ENCODE results near the gene TRIO. TPM values are rescaled to one million over a fixed set of nuclear protein-coding genes. Genes with fewer than 3 reads are reported as not detected.
"Not testable (repeated sequence)": the region's sequence is repeated elsewhere in the genome, so short reads cannot be mapped to it uniquely, and the experiment has no call there.

The TRIO gene
- total RNA-seq, 1 donor from 2014 or later: 148 TPM

DNA sequence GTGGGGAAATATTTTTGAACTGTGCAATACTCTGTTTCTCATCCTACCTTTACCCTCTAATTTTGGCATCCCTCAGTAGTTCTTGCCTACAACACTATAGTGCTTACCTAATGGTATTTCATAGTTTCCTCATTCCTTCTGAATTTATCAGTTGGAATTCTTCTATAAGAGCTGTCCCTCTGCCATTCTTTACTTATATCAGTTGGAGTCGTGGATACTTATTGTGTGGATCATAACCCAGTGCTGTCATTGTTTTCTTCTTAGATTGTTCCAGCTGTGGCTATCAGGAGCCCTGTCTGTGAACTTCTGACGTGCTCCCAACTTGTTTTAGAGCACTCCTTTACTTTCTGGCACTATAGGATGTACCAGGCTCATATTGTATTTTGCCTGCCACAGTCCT, 292.3 kb downstream of the TRIO start:
- Histone ChIP-seq H3K4me3 (no peak overlapping the region), H3K27ac (no peak overlapping the region), H3K36me3 (peaks cover 7% of the 10 kb centered on the region), H3K27me3 (no peaks in the 10 kb centered on the region), H3K4me1 (no peaks in the 10 kb centered on the region), H3K9me3 (no peaks in the 10 kb centered on the region)
- intact Hi-C loops (cut with DNase I): no loop called here
- no peak for ATAC-seq
- no peak for TF ChIP-seq CTCF (IDR thresholded peaks at IDR 0.05)
- DNase-seq: no peak

DNA sequence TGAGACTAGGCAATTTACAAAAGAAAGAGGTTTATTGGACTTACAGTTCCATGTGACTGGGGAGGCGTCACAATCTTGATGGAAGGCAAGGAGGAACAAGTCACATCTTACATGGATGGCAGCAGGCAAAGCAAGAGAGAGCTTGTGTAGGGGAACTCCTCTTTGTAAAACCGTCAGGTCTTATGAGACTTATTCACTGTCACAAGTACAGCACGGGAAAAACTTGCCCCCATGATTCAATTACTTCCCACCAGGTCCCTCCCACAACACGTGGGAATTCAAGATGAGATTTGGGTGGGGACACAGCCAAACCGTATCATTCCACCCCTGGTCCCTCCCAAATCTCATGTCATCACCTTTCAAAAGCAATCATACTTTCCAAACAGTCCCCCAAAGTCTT, 293.0 kb downstream of the TRIO start:
- H3K27ac ChIP-seq; DNase-seq; intact Hi-C loops (cut with DNase I); H3K9me3 ChIP-seq; H3K4me1 ChIP-seq; H3K36me3 ChIP-seq; H3K4me3 ChIP-seq; ATAC-seq; H3K27me3 ChIP-seq: not testable (repeated sequence)

DNA sequence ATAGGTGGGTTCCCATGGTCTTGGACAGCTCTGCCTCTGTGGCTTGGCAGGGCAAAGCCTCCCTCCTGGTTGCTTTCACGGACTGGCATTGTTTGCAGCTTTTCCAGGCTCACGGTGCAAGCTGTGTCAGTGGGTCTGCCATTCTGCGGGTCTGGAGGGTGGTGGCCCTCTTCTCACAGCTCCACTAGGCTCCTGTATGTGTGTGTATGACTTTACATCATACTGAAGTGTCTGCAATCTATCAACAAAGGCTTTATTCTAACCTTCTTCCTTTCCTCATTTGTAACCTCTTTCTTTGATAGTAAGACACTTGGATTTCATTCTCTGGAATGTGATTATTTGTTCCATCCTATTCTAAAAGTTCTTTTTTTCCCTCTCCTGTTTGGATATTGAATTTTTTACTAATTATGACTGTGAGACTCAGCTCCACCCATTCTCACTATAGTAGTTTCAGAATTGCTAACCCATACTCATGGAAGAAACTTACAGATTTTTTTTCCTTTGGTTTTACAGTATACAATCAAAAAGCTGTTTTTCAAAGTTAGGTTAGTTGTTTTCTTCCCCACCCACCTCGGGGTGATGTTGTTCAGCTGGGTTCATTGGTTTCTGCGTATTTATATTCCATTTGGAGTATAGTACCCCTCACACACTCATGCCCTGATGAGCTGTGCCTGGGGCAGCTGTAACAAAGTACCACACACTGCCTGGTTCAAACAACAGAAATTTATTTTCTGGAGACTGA, 293.8 kb downstream of the TRIO start:
- no peaks in the 10 kb centered on the region for H3K9me3 ChIP-seq
- DNase-seq (no peak), ATAC-seq (no peak)
- no peak for TF ChIP-seq CTCF (IDR thresholded peaks at IDR 0.05)
- H3K36me3 ChIP-seq: peaks cover 2% of the 10 kb centered on the region
- intact Hi-C loops (cut with DNase I): no loop called here
- no peak overlapping the region for H3K4me3 ChIP-seq
- H3K4me1 ChIP-seq: no peaks in the 10 kb centered on the region
- H3K27ac ChIP-seq: no peak overlapping the region
- no peaks in the 10 kb centered on the region for H3K27me3 ChIP-seq

GRCh38 chr5:14438195-14438606, 295.1 kb downstream of the TRIO start:
- H3K27ac ChIP-seq: no peak overlapping the region
- TF ChIP-seq CTCF (IDR thresholded peaks at IDR 0.05): no peak
- intact Hi-C loops (cut with DNase I): no loop called here

GRCh38 chr5:14439087-14439871, 296.1 kb downstream of the TRIO start:
- intact Hi-C loops (cut with DNase I): no loop called here
- H3K27ac ChIP-seq: no peak overlapping the region
- ATAC-seq: no peak
- no peaks in the 10 kb centered on the region for H3K9me3 ChIP-seq
- no peaks in the 10 kb centered on the region for H3K27me3 ChIP-seq
- DNase-seq: no peak
- no peak overlapping the region for H3K4me3 ChIP-seq
- no peaks in the 10 kb centered on the region for H3K36me3 ChIP-seq
- TF ChIP-seq CTCF (IDR thresholded peaks at IDR 0.05): no peak
- H3K4me1 ChIP-seq: no peaks in the 10 kb centered on the region

More at GRCh38 chr5:14438195-14438606, 295.1 kb downstream of the TRIO start:
- no peaks in the 10 kb centered on the region for H3K9me3 ChIP-seq
- ATAC-seq (no peak), DNase-seq (no peak)
- no peaks in the 10 kb centered on the region for H3K27me3 ChIP-seq
- H3K4me3 ChIP-seq: no peak overlapping the region
- no peaks in the 10 kb centered on the region for H3K36me3 ChIP-seq
- H3K4me1 ChIP-seq: no peaks in the 10 kb centered on the region

- peak overlapping the region; percentile 26 for H3K4me3 ChIP-seq
- H3K4me1 ChIP-seq: peaks cover 4% of the 10 kb centered on the region
- ATAC-seq (no peak), DNase-seq (no peak)
- H3K27me3 ChIP-seq: no peaks in the 10 kb centered on the region
- intact Hi-C loops (cut with DNase I): no loop called here
- no peaks in the 10 kb centered on the region for H3K9me3 ChIP-seq
- no peaks in the 10 kb centered on the region for H3K36me3 ChIP-seq
- H3K27ac ChIP-seq: no peak overlapping the region
- no peak for TF ChIP-seq CTCF (IDR thresholded peaks at IDR 0.05)
These were observed 297.1 kb downstream of the TRIO start for GRCh38 chr5:14440223-14440581.

Measured in upper lobe of right lung (tissue), 1 donor.